CD4-positive, alpha-beta memory T cell (primary cell): ENCODE measurements around the gene MC5R. TPM values are rescaled to one million over a fixed set of nuclear protein-coding genes. Genes with fewer than 3 reads are reported as not detected.

Experiments
- CTCF ChIA-PET: fragments of 350-600 bp; sonication (Branson Sonifier 250); formaldehyde crosslinking; loops from one replicate; lab custom pipeline; 2021; ENCODE audit warnings: inconsistent platforms; ENCODE audit not compliant: partially characterized antibody; lab: Charles Lee
- POLR2A ChIA-PET: fragments of 350-600 bp; sonication (Branson Sonifier 250); formaldehyde crosslinking; loops from one replicate; lab custom pipeline; 2021; ENCODE audit not compliant: partially characterized antibody; lab: Charles Lee
- DNase-seq, 5 donors: peaks; one replicate each; pipeline versions ENCODE4 v3.0.0 to v3.0.0-alpha.2; 2020 to 2022; ENCODE audit warnings: mixed read lengths in 1 of 5
- H3K27ac ChIP-seq: one replicate; pipeline ENCODE4 v1.7.0; 2013; ENCODE audit warnings: low read depth, low read length
- H3K27me3 ChIP-seq: 2 replicates; pipeline ENCODE4 v1.7.0; 2013; ENCODE audit warnings: mild to moderate bottlenecking, low read length, moderate library complexity; ENCODE audit not compliant: insufficient read depth
- H3K36me3 ChIP-seq: 2 replicates; pipeline ENCODE4 v1.7.0; 2013; ENCODE audit warnings: mild to moderate bottlenecking, low read length, moderate library complexity; ENCODE audit not compliant: insufficient read depth
- H3K4me1 ChIP-seq: 2 replicates; pipeline ENCODE4 v1.7.0; 2013; ENCODE audit warnings: mild to moderate bottlenecking, low read length, moderate library complexity; ENCODE audit not compliant: insufficient read depth
- H3K4me3 ChIP-seq, 2 donors: one replicate each; pipeline ENCODE4 v1.7.0; 2013; ENCODE audit warnings: low read length in 2 of 2, mild to moderate bottlenecking in 1 of 2
- H3K9me3 ChIP-seq, 2 donors: one replicate each; pipeline ENCODE4 v1.7.0; 2013; ENCODE audit warnings: low read length in 2 of 2, control low read depth in 1 of 2; ENCODE audit not compliant: control insufficient read depth in 1 of 2
- H3K27ac Mint-ChIP-seq, 7 donors: one replicate each; pipeline ENCODE4 v1.8.0; 2020 to 2021; ENCODE audit warnings: mixed read lengths in 7 of 7, mild to moderate bottlenecking in 6 of 7, inconsistent platforms in 3 of 7, moderate library complexity in 3 of 7
- H3K27me3 Mint-ChIP-seq, 2 donors: one replicate each; pipeline ENCODE4 v1.8.0; 2020 to 2021; ENCODE audit warnings: mixed read lengths in 2 of 2
- H3K36me3 Mint-ChIP-seq, 2 donors: one replicate each; pipeline ENCODE4 v1.8.0; 2020 to 2021; ENCODE audit warnings: mixed read lengths in 2 of 2, inconsistent platforms in 1 of 2, mild to moderate bottlenecking in 1 of 2
- H3K4me1 Mint-ChIP-seq, 4 donors: one replicate each; pipeline ENCODE4 v1.8.0; 2020 to 2021; ENCODE audit warnings: mixed read lengths in 4 of 4, mild to moderate bottlenecking in 1 of 4
- H3K4me3 Mint-ChIP-seq, 8 donors: one replicate each; pipeline ENCODE4 v1.8.0; 2020 to 2021; ENCODE audit warnings: mixed read lengths in 8 of 8, mild to moderate bottlenecking in 7 of 8, moderate library complexity in 6 of 8, inconsistent platforms in 3 of 8
- H3K9me3 Mint-ChIP-seq, 8 donors: one replicate each; pipeline ENCODE4 v1.8.0; 2020 to 2021; ENCODE audit warnings: mixed read lengths in 8 of 8, mild to moderate bottlenecking in 5 of 8, inconsistent platforms in 3 of 8, moderate library complexity in 1 of 8
- intact Hi-C: fragments of 100-400 bp; cut with micrococcal nuclease; formaldehyde crosslinking; loops from one replicate; pipeline ENCODE4 v1.15.1; 2023
- polyA plus RNA-seq, 2 donors: library from polyadenylated mRNA; unstranded; fragments of 300-500 nt; fragmentation: Illumina TruSeq; gene quantifications; one replicate each; pipeline ENCODE4 v1.2.3, GENCODE V29; 2021
- total RNA-seq, 2 experiments: library from RNA; stranded (reverse); gene quantifications; one replicate each; pipeline ENCODE4 v1.2.3, GENCODE V29; 2021

The MC5R gene
- total and polyA plus RNA-seq, 4 experiments from 2014 or later, result not detected

GRCh38 chr18:13874558-13874957 lies 50.6 kb downstream of the MC5R start:
- Mint-ChIP-seq H3K9me3 (no peaks in the 10 kb centered on the region), H3K27ac (no peak overlapping the region), H3K4me1 (no peaks in the 10 kb centered on the region), H3K27me3 (peaks cover 14 to 16% of the 10 kb centered on the region in 2 donors), H3K4me3 (no peak overlapping the region), H3K36me3 (no peaks in the 10 kb centered on the region)
- POLR2A ChIA-PET, result no interaction called here
- Histone ChIP-seq H3K4me1 (no peaks in the 10 kb centered on the region), H3K4me3 (no peak overlapping the region), H3K27me3 (no peaks in the 10 kb centered on the region), H3K27ac (no peak overlapping the region), H3K9me3 (no peaks in the 10 kb centered on the region), H3K36me3 (no peaks in the 10 kb centered on the region)
- CTCF ChIA-PET, result no interaction called here
- intact Hi-C loops, result no loop called here
- no peak for DNase-seq

Other genes with a start within 250 kb of the MC5R start
- 10 to 100 TPM in 1 of 2 experiments, 1 to 10 TPM in 1; 9.4 to 10.2 TPM for gene FAM210A, start 97.6 kb upstream of the MC5R start, total RNA-seq
- gene FAM210A, start 97.6 kb upstream of the MC5R start, polyA plus RNA-seq, result 10 to 100 TPM; 12.9 to 13.7 TPM
- 10 to 100 TPM; 53.7 to 55.0 TPM for gene RNMT, start 97.5 kb upstream of the MC5R start, total RNA-seq
- 10 to 100 TPM; 40.4 to 50.3 TPM for gene RNMT, start 97.5 kb upstream of the MC5R start, polyA plus RNA-seq
- gene MC2R, start 91.4 kb downstream of the MC5R start, total RNA-seq, result not detected
- gene MC2R, start 91.4 kb downstream of the MC5R start, polyA plus RNA-seq, result not detected